ENCODE measurements around the gene ANKRD34A. TPM values are rescaled to one million over a fixed set of nuclear protein-coding genes. Genes with fewer than 3 reads are reported as not detected.

ANKRD34A gene
- total RNA-seq, 1 donor: 0.99 TPM

GRCh38 chr1:145977486-145978470 is 13.4 kb upstream of the ANKRD34A start:
- peak; percentile 91 for DNase-seq (ENCODE audit: low read depth)
- H3K4me3 ChIP-seq (ENCODE audit: low read depth, low read length): no peak overlapping the region
- TF ChIP-seq CTCF (IDR thresholded peaks at IDR 0.05; ENCODE audit: insufficient read depth, low read length): peak; percentile 86

- no peak for TF ChIP-seq CTCF (IDR thresholded peaks at IDR 0.05; ENCODE audit: insufficient read depth, low read length)
- no peak for DNase-seq (ENCODE audit: low read depth)
- no peak overlapping the region for H3K4me3 ChIP-seq (ENCODE audit: low read depth, low read length)
These were observed 12.6 kb upstream of the ANKRD34A start for GRCh38 chr1:145977016-145977415.

GRCh38 chr1:145975216-145975615 is 10.8 kb upstream of the ANKRD34A start:
- no peak for DNase-seq (ENCODE audit: low read depth)
- H3K4me3 ChIP-seq (ENCODE audit: low read depth, low read length): no peak overlapping the region
- TF ChIP-seq CTCF (IDR thresholded peaks at IDR 0.05; ENCODE audit: insufficient read depth, low read length): no peak

GRCh38 chr1:145974721-145975120 is 10.3 kb upstream of the ANKRD34A start:
- TF ChIP-seq CTCF (IDR thresholded peaks at IDR 0.05; ENCODE audit: insufficient read depth, low read length): no peak
- no peak for DNase-seq (ENCODE audit: low read depth)
- H3K4me3 ChIP-seq (ENCODE audit: low read depth, low read length): no peak overlapping the region

GRCh38 chr1:145972580-145972979 is 8.2 kb upstream of the ANKRD34A start:
- TF ChIP-seq CTCF (IDR thresholded peaks at IDR 0.05; ENCODE audit: insufficient read depth, low read length): no peak
- no peak for DNase-seq (ENCODE audit: low read depth)
- no peak overlapping the region for H3K4me3 ChIP-seq (ENCODE audit: low read depth, low read length)

- DNase-seq (ENCODE audit: low read depth): no peak
- no peak overlapping the region for H3K4me3 ChIP-seq (ENCODE audit: low read depth, low read length)
- TF ChIP-seq CTCF (IDR thresholded peaks at IDR 0.05; ENCODE audit: insufficient read depth, low read length): no peak
These were observed 2.9 kb upstream of the ANKRD34A start for GRCh38 chr1:145967288-145967687.

Measured in fibroblast of the aortic adventitia (primary cell).